ENCODE data around the gene ZNF526.

DNA sequence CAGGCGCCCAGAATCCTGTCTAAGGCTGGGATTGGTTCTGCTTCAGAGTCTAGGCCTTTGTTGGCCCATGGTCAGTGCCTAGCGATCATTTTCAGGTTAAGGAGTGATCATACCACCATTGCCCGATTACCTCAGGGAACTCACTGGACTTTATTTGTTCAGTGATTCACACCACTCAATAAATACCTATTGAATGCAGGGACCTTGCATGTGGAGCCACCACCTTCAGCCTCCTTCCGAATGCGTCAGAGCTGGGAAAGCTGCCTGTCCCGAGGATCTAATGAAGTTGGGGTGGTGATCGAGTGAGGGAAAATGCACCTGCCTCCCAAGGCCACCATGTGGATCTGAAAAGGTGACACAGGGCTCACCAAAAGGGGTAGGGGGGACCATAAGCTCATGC lies 47.9 kb upstream of the ZNF526 start:
- TF ChIP-seq, protein P1, sequence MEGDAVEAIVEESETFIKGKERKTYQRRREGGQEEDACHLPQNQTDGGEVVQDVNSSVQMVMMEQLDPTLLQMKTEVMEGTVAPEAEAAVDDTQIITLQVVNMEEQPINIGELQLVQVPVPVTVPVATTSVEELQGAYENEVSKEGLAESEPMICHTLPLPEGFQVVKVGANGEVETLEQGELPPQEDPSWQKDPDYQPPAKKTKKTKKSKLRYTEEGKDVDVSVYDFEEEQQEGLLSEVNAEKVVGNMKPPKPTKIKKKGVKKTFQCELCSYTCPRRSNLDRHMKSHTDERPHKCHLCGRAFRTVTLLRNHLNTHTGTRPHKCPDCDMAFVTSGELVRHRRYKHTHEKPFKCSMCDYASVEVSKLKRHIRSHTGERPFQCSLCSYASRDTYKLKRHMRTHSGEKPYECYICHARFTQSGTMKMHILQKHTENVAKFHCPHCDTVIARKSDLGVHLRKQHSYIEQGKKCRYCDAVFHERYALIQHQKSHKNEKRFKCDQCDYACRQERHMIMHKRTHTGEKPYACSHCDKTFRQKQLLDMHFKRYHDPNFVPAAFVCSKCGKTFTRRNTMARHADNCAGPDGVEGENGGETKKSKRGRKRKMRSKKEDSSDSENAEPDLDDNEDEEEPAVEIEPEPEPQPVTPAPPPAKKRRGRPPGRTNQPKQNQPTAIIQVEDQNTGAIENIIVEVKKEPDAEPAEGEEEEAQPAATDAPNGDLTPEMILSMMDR (IDR thresholded peaks at IDR 0.05): no peak
- no peak for TF ChIP-seq POLR2A (IDR thresholded peaks at IDR 0.05)

All from body of pancreas (tissue), 4 donors.